Brain pericyte (primary cell): ENCODE data around the gene FERD3L.

Source experiments
- DNase-seq: peaks from one replicate; pipeline ENCODE4 v3.0.0-alpha.2; 2012; ENCODE audit warnings: low read depth, low spot score

Gene FERD3L

DNA sequence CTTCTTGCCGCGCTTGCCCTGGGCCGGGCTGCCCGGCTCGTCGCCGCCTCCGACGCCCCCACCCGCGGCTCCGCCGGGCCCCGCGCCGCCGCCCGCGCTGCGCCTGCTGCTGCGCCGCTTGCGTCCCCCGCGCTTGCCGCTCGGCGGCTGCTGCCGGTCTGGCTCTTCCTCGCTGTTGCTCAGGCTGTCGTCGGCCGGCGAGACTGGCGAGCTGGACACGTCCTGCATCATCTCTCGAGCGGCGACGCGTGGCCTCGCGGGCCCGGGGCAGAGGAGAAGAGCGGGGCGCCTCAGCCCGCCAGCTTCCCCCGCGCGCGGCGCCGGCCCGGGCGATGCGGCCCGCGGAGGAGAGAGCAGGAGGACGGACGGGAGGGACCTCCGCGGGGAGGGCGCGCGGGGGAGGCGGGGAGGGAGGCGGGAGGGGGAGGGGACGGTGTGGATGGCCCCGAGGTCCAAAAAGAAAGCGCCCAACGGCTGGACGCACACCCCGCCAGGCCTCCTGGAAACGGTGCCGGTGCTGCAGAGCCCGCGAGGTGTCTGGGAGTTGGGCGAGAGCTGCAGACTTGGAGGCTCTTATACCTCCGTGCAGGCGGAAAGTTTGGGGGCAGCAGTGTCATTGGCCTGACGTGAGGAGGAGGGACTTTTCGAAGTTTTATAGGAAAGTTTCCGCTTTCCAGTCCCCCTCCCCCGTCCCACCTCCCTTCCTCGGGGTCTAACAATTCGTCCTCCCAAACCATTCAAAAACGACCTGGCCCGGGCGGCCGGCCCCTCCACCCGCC lies 27.9 kb downstream of the FERD3L start, which contains the start of gene TWIST1:
Gene TWIST1 (minus strand): TSS at position 546 of the 779 bp plus-strand sequence. CDS start 315 bp downstream, at position 231.
- peak; percentile 85 for DNase-seq

DNA sequence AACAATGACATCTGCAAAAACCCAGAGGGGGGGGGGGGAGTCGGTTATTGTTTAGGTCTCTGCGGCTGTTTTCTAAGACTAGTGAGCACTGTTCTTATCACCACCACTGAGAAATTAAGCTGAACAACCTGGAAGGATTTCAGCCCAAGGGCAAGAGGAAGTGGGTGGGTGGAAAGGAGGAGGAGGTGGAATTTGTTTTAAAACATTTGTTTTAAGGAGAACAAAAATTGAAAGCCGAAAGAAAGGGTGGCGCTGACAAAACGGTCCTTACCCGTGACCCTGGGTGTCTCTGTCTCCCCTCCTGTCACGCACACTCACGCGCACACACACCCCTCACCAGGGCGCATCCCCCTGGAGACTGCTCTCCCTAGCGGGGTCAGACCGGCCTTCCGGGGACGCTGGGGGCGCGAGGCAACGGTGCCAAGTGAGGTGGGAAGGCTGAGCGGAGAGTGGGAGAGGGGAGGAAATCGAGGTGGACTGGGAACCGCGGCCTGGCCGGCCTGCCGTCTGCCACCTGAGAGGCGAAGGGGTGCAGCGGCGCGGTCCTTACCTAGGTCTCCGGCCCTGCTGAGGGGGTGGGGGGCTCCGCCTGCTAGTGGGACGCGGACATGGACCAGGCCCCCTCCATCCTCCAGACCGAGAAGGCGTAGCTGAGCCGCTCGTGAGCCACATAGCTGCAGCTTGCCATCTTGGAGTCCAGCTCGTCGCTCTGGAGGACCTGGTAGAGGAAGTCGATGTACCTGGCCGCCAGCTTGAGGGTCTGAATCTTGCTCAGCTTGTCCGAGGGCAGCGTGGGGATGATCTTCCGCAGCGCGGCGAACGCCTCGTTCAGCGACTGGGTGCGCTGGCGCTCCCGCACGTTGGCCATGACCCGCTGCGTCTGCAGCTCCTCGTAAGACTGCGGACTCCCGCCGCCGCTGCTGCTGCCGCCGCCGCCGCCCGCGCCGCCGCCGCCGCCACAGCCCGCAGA lies 28.8 kb downstream of the FERD3L start:
- DNase-seq = no peak

DNA sequence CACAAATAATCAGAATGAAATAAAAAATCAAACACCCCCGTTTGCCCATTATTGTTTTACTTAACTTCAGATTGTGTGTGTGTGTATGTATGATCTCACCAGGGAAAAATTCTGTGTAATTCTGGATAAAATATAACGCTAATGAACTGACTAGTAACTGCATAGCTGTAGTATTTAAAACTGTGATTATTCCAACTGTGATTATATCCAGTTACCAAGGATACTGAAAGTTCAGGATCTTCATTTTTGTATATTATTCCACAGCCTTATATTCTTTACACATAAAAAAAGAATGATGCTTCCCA lies 30.7 kb downstream of the FERD3L start:
- DNase-seq = no peak

DNA sequence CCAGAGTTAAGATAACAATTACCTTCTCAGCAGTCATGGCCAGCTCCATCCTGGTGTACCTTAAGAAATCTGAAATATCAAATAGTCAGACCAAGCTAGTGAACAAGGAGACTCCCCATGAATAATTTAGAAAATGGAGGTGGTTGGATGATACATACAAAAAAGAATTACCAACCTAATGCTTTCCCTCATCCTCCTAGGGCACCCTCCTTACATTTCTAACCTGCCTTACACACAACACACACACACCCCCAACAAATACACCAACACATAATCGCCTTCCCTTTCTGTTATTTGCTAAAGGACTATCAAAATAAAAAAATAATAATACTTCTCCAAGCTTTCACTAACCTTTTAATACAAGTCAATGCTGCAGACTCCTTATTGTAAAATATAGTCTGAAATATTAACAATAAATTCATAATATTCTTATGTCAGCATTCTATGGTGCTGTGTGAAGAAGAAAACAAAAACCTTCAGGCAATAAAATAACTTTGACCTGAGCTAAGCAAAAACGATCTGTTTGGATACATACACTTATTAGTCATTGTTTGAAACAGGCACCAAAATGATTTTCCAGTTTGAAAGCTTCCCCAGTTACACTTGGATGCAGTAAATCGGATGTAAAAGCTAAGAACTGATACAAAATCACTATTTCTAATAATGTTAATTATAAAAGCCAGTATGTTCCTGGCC lies 31.2 kb downstream of the FERD3L start:
- no peak for DNase-seq

DNA sequence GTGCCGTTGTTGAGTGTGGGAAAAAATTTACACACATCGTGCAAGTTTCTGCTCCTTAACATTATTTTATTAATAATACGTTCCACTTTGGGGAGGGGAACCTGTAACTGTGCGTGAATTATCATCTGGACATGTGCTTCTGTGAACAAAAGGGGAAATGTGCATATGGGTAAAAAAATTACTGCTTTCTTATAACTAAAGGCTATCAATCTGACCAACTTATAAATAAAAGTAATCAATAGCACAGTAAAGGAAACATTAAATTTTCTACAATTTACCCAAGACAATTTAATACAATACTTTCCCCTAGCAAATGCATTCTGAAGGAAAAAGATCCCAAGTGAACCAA lies 32.2 kb downstream of the FERD3L start:
- no peak for DNase-seq

DNA sequence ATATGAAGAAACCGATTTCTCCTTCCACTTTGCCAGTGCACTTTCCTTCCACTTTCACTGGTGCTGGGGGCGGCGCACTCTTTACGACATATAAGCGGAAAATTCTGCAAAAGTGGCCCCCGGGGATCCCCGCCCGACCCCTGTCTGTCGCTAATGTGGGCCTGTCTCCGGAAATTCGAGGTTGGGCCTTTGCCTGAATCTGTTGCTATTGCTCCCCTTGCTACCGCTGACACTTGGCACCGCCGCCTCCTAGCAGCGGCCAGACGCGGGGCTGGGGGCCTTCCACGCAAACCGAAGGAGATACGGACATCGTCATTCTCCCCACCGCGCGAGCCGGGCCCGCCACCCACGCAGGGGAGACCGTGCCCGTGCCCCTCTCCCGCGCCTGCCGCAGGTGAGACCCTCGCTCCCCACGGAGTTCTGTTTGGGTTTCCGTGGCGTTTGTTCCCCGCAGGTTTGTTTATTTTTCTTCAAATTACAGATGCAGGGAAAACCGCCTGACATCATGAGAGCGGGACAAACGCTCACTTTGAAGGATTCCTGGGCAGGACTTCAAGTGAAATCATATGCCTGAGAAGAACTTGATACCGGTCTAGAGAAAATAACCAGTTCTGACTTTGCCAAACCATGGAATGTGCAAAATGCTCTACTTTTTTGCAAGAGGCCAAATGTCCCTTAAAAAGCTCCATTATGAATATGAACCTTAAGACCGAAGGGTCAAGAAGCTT lies 32.8 kb downstream of the FERD3L start:
- DNase-seq = no peak

DNA sequence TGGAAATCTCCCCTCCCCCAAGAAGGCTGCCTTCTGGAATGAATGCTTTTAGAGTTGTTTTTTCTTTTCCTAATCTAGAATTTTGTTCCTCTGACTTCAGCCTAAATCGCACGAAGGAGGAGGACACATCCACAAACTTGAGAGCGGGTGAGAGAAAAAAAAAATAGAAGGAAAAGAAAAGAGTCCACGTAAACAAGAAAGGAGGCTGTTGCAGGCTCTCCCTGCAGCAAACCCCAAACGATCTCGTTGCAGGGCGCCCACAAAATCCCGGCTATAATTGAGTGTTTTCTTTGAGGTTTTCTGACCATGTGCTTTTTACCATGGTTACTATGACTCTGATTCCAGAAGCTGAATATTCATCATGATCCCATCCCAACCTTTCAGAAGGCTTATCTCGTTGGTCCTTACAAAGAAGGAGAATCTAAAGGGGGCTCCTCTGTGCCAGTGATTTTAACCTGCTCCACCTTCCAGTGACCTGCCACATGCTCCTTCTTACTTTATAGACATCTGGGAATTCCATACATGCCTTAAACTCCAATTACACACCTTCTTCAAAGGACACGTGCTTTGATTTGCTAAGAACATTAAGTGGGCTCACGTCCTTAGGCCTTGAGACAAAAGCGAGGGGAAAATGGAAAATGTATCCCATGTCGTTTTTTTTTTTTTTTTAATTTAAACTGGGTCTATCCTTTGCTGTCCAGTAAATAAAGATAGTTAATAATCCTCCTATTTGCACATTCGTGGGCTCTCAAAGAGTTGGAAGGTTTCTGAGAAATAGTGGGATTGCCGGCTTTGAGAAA lies 33.5 kb downstream of the FERD3L start:
- no peak for DNase-seq

DNA sequence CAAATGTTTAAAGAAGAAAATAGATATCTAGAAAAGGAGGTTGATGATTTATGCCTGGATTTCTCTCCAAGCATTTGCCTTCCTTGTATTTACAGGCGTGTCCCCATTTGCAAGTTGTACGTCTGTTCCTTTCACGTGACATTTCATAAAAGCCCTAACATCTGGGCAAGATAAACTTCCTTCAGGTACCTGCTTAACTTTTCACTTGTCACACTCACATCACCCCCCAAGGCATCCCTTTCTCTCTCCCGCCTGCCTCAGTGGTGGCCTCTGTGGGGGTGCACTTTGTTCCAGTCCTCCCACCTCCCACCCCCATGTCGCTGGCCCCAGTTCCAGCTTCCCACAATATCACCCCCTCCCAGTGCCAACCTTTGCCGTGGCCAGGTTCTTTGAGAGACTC lies 34.4 kb downstream of the FERD3L start:
- no peak for DNase-seq

DNA sequence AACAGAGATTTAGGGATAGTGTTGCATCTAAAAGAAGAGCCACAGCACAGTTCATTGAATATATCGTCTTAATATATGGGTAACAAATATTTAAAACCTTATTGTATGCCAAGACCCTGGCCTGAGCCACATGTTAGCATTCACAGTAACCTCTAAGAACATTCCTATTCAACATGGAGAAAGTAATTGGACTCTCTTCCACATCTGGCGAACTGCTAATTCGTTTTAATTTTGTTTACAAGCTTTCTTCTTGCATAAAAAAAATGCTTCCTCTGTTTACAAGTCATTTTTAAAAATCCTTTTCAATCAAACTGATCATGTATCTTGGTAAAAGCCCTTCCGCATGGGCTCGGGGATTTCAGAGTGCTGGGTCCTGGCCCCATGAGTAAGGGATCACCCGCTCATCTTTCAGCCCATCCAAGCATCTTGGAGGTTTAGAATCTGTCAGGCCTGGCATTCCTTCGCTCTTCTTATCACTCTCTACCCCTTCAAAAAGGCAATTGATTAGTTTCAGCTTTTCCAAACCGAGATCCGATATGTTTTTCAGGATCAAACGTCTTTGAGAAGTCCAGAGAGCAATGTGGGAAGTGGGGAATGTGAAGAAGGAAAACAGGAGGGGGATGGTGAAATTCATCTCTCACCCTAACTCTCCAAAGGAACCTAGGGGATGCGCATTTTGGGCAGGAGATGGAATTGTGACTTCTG lies 35.0 kb downstream of the FERD3L start:
- DNase-seq = no peak

DNA sequence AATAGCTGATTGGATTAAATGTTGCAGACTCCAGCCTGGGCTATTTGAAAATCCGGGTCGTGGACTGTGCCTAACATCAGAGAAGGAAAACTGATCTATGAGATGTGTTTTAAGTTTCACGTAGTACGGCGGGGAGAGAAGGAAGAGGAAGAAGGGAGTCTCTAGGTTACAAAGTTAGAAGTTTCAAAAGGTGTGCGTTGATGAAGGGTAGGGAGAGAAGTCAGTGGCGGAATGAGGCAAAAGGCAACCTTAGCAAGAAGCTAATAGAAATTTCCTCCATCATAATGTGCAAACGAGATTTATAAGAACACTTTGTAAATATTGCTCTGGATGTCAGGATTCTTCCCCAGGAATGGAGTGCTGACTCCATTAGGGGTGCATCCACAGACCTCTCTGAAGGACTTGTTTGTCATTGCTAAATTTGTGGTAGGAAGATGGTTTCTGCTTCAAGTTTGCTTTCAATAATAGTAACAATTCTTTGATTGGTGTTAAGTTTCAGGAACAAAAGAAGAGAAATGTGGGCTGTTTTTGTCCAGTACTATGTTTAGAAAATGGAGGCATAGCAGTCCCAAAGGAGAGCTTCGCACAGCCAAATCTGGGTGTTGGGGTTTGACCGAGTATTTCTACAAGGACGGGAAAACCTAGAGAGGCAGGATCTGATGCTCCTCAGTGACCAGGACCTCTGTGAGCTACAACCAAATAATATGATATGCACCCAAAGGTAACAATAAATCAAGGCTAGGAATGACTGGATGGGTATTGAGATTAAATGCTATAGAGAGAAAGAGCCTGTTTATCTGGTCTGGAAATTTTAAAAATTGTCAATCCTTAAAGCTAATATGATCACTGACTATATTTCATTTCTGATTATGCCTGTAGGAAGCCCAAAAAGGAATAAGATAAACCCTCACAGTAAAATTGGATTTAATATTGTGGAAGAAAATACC lies 35.9 kb downstream of the FERD3L start:
- DNase-seq = no peak

DNA sequence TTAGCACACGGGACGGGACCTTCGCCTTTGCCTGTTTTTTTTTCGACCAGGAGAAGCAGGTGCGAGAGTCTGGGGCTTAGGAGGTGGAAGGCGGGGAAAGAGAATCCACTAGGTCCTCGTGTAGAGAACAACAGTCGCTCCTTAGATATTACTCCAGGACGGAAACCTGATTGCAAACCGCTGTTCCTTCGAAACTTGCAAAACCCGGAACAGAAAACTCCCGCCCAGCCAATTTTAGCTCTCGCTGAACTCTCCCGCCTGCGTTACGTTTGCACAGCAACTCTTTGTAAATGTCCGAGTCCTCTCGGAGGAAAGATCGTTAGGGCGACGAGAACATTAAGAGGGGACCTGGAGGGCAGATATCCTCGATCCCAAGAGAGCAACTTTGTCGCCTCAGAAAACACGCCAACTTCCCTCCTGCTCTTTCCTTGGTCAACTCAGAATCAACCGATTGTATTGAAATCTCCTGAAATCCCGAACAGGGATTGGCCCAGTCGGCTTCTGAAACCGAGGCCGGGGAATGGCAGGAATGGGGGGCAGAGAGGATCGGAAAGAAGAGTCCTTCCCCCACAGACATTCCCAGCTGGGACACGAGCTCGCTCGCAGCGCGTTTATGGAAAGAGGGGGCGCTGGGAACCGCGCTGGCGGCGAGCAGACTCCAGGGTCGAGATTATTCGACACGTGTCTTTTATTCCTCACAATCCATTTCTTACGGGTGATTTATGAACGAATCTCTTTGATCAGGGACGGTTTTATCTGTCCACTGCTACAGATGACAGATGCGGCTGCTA lies 37.7 kb downstream of the FERD3L start:
- DNase-seq = no peak

DNA sequence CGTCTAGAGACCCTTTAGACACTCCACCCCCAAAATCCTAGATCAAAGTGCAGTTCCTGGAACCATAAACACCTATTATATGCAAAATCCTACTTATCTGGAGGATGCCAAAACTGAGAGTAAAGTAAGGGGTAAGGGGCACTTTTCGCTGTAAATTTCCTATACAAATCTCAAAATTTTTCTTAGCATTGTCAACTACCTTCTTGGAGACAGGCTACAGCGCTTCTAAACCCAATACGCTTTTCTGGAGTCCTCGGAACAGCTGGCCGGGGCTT lies 38.2 kb downstream of the FERD3L start:
- no peak for DNase-seq

DNA sequence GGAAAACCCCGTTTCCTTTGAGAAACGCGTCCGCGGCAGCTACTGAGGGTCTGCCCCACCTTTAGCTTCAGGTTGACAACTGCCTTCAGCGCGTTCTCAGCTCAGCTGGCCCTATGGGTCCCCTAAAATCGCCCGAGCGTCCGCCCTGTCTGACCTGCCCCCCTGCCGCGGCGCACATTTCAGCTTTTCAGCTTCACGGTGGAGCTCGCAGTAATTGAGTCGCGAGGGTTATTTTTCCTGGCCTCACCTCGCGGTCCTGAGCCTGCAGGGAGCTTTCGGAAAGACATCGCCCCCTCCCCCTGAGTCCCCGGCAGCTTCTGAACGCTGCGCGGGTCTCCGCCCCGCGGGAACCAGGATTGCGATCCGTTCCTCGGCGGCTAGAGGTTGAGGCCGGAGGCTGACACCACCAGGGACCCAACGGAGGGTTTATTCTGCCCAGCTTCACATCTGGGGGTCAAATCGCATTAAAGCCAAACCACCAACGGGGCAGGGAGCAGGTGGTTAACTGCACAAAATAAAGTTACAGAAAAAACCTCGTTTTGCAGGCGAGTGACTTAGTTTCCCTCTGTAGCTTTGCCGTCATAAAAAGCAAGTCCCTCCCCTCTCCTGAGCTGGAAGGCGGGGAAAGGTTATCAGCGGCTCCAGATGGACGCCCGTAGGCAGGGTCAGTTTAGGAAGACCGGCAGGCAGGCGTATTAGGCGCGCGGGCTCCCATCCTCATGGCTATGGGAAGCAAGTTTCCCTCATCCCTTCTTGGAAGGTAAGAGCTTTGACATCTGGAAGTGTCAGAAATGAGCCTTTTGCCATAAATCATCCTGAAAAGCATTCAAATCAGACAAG lies 38.8 kb downstream of the FERD3L start:
- DNase-seq = no peak

DNA sequence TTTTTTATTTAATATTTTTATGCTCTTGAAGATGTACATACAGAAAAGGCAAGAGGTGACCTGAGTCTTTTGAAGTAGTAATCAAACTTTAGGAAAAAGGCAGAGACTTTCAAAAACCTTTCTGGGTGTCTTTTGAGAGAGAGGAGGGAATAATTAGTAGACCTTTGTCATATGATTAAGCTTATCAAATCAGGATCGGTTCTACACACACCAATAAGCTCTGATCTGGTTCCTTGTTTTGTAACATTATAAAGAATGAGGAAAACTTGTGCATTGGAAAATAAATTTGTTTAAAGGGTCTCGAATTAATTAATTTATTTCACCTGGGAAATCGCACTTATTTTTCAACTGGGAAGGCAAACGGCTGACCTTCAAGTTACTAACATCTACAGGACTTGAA lies 39.7 kb downstream of the FERD3L start:
- no peak for DNase-seq

DNA sequence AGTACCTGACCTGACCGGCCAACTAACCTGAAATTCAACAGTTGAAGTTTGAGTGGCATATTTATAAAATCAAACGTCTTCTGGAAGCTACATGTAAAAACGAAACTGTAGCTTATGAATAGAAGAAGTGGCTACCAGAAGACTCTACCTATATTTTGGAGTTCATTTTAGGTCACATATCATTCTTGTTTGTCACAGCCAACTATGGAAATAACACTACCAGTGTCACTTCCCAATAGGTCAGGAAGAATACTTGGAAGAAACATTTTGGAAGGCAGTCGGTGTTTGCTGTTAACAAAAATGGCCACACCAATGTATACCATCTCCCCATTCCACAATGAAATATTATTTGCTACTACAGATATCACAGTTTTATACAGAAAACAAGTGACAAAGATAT lies 40.4 kb downstream of the FERD3L start:
- no peak for DNase-seq

DNA sequence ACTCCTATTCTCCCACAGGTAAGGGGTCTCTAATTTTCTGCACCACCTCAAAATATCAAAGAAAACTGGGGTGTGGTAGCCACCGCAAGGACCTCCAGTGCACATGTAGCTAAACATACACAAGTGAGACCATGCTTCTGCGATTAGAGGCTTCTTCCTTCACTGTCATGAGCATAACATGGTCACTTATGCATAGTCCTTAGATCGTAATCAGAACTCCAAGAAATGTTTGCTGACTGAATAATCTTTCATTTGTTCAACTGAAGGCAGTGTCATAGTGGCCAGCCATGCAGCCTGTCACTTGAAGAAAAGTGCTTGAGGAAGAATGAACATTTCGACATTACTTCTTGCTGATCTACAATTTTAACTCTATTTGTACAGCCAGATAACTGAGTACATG lies 42.3 kb downstream of the FERD3L start:
- DNase-seq = no peak

DNA sequence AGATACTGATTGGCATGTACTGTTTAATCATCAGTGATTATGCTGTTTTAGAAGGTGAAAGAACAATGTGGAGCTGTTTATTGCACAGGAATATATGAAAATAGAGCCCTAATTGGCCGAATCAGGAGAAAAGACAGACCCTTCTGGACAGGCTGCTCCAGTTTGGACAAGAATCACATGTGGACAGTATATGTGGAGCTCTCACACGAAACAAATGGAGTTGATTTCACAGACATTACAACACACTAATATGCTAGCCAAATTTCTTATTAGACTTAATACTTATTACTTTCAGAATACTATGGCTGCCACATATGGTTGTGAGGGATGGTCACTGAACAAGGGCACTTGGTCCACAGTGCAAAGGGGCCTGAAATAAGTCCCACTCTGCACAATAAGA lies 43.3 kb downstream of the FERD3L start:
- DNase-seq = no peak

DNA sequence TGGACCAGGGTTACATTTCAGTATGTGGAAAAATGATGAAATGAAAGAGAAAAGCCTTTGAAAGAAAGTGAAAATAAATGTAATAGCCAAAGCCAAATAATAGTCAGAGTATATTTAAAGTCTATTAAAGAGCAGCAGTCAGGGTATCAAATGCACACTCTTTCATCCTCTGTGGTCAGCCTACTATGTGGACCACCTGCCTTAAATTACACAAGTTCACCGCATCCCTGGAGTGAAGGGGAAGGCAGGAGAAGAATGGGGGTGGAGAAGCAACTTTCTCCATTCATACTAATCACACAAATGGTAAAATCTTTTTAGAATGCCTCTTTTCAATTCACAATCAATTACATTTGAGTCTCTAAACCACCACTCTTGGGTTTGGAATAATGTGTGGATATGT lies 43.7 kb downstream of the FERD3L start:
- no peak for DNase-seq
